ENCODE results near the gene ACIN1. TPM values are rescaled to one million over a fixed set of nuclear protein-coding genes. Genes with fewer than 3 reads are reported as not detected.

The ACIN1 gene
- total RNA-seq, 1 experiment from 2014 or later: 179 TPM

DNA sequence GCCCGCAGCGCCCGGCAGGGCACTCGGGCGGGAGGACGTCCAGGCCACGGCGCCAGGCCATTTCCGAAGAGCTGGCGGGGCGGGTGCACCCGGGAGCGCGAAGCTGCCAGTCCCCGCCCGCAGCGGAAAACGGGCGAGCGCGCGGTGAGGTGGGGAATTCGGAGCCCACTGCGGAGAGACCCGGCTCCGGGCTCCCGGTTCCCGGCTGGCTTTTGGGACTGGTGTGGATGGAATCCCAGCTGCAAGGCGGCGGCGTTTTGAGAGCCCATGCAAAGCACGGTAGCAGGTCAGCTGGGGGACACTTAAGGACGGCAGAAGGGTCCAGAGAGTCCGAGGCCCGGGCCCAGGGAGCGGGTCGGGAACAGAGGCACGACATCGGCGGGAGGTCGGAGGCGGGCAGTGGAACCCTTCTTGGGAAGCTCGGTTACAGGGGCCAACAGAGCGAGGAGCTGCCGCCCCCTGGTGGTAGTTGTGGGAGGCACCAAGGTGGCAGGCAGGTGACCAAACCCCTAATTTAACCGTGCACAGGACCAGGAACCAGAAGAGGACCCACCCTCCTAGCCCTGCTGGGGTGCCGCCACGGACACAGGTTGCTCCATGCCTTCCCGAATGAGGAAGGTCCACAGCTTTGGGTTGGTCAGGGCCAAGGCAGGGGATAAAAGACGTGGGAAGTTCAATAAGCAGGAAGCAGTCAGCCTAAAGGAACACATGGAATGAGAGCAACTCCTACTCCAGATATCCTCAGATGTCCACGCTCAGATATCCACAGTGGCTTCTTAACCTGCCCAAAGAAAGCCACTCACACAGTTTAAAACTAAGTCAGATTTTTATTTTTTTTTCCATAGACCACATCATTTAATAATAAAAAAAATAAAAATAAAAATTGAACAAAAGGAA, 36.9 kb downstream of the ACIN1 start:
- ChIA-PET RAD21 (ENCODE audit: low non-redundant PET in 1 of 2, low total read pairs in 2 of 2, uncharacterized antibody in 2 of 2, unreplicated experiment in 2 of 2) (interaction anchor here (1.0 to 1.3 kb wide), 6 partner anchors 11 to 86 kb away, joined by 3 to 12 read pairs (median 6); partner anchors contain the start of gene AJUBA (in 1 of the 2)), POLR2A (interaction anchor here (0.9 to 1.7 kb wide), 7 partner anchors 8 to 81 kb away, joined by 3 to 10 read pairs (median 5); no protein-coding TSS in a partner anchor), CTCF (interaction anchor here (0.5 to 9.9 kb wide), 29 partner anchors 9 to 498 kb away, joined by 3 to 175 read pairs (median 4); partner anchors contain the start of genes ACIN1, AJUBA, C14orf119 and LRP10)
- Histone ChIP-seq H3K27ac (ENCODE audit: low read depth, low read length) (peak overlapping the region; percentile 84), H3K4me1 (ENCODE audit: control insufficient read depth in 1 of 2, insufficient read depth in 2 of 2, low read length in 2 of 2) (peaks cover 24 to 44% of the 10 kb centered on the region in 2 experiments), H3K27me3 (ENCODE audit: insufficient read depth, low read length) (no peaks in the 10 kb centered on the region), H3K4me2 (ENCODE audit: low read length) (peak overlapping the region; percentile 95), H3K9me2 (ENCODE audit: insufficient read depth) (no peaks in the 10 kb centered on the region), H3K9me3 (ENCODE audit: control insufficient read depth in 1 of 2, insufficient read depth in 1 of 2, low read depth in 1 of 2, low read length in 2 of 2) (no peaks in the 10 kb centered on the region), H2AFZ (ENCODE audit: low read depth, low read length, poor library complexity, severe bottlenecking) (no peak overlapping the region), H3K36me3 (ENCODE audit: control insufficient read depth in 1 of 2, insufficient read depth in 2 of 2, low read length in 2 of 2) (peaks cover 24 to 27% of the 10 kb centered on the region in 2 experiments; a peak in 3 of 4 replicates), H3K4me3 (replicated peaks in 1 of 2; ENCODE audit: low read depth in 1 of 2, low read length in 2 of 2) (peak overlapping the region; percentile 59 to 61), H4K20me1 (ENCODE audit: insufficient read depth) (no peaks in the 10 kb centered on the region), H3K9ac (ENCODE audit: low read length) (peak overlapping the region; percentile 63), H3K79me2 (ENCODE audit: insufficient read depth, low read length) (peaks cover 7% of the 10 kb centered on the region; the same call in 1 of the 2 replicates)
- intact Hi-C loops (cut with micrococcal nuclease): loop anchor here (1.0 to 5.0 kb wide), 4 partner anchors 51 to 501 kb away; no protein-coding TSS in a partner anchor
- peak; percentile 43; the same call in 1 of the 2 replicates for TF ChIP-seq ZFX (IDR thresholded peaks at IDR 0.05)
- TF ChIP-seq RAD21 (IDR thresholded peaks at IDR 0.05; ENCODE audit: low read depth): peak; percentile 87
- no peak for TF ChIP-seq EZH2 (IDR thresholded peaks at IDR 0.05)
- peak; percentile 37 for TF ChIP-seq YY1 (IDR thresholded peaks at IDR 0.05; ENCODE audit: extremely low read depth, insufficient replicate concordance, low read depth, low read length)
- peak; percentile 59 for TF ChIP-seq POLR2AphosphoS5 (IDR thresholded peaks at IDR 0.05; ENCODE audit: low read depth, low read length)
- peak; percentile 83 to 95 (median 92) for TF ChIP-seq CTCF (IDR thresholded peaks at IDR 0.05 in 2 of 3, conservative IDR thresholded peaks at IDR 0.05 in 1 of 3; ENCODE audit: borderline replicate concordance in 1 of 3, insufficient read depth in 1 of 3, low read depth in 2 of 3, low read length in 2 of 3)
- TF ChIP-seq MAX (IDR thresholded peaks at IDR 0.05): peak; percentile 40
- TF ChIP-seq ELF1 (IDR thresholded peaks at IDR 0.05; ENCODE audit: borderline replicate concordance, low read depth): no peak
- BruUV-seq (replicated peaks): no TSS peak
- DNase-seq (ENCODE audit: low read depth, low spot score) (peak; percentile 79), ATAC-seq (peak; percentile 73)

Data from HCT116 (cell line).